HG02610 (cell line): Measurements from ENCODE around the gene NBDY.
"Not testable (repeated sequence)": the region's sequence is repeated elsewhere in the genome, so short reads cannot be mapped to it uniquely, and the experiment has no call there.

ENCODE experiments used
- ATAC-seq: cut with Tn5 transposase; IDR thresholded peaks from one replicate; pipeline ENCODE4 v1.9.1; 2021; ENCODE audit warnings: mild to moderate bottlenecking, moderate library complexity; ENCODE audit not compliant: unreplicated experiment

The NBDY gene

DNA sequence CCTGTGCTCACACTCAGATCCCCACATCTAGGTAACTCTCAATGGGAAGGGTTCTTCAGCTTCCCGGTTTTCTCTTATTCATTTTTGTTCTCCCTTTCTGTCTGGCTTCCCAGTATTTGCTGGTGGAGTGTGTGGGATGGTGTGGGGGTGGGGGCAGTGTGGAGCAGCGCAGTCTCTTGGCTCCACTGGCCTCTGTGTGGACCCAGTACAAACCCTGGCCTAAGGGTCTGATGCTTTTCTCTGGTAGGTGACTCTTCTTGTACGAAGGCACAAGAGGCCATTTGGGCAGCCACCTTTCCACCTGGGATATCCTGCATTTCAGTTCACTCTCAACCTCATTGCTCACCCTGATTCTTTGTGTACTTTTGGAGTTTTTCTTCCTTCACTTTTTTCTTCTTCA is 71.3 kb downstream of the NBDY start:
- ATAC-seq: no peak

DNA sequence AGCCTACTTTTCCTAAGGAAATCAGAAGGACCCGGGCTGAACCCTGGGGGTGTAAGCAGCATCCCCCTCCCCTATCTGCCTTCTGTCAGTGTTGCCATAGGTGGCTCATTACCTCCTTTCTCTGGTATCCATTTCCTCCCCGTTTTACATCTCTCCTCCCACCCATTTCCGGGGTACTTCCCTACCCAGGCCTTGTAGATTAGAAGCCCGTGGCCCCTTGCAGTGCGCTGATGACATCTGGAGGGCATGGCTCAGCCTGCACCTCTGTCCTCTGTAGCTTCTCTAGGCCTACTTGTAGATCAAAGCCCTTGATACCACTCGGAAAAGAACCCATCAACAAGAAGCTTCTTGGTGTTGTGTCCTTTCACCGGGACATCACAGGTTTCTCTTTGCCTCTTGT is 71.8 kb downstream of the NBDY start:
- ATAC-seq: no peak

DNA sequence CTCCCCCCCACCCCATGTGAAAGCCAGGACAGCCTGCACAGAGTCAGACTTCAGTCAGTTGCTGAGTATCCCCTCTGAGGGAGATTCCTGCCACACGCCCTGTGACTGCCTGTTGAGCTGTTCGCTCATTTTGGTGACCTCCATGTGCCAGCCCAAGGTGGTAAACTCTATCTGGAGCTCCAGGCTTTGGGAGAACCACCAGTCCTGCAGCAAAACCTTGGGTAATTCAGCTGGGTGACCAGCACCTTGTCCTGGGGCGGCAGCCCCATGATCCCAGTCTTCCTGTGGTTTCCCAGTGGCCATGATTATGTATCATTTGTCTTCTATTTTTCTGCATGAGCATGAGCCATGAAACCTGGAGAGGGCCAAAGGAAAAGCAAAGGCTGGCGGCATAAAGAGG is 73.4 kb downstream of the NBDY start:
- no peak for ATAC-seq

DNA sequence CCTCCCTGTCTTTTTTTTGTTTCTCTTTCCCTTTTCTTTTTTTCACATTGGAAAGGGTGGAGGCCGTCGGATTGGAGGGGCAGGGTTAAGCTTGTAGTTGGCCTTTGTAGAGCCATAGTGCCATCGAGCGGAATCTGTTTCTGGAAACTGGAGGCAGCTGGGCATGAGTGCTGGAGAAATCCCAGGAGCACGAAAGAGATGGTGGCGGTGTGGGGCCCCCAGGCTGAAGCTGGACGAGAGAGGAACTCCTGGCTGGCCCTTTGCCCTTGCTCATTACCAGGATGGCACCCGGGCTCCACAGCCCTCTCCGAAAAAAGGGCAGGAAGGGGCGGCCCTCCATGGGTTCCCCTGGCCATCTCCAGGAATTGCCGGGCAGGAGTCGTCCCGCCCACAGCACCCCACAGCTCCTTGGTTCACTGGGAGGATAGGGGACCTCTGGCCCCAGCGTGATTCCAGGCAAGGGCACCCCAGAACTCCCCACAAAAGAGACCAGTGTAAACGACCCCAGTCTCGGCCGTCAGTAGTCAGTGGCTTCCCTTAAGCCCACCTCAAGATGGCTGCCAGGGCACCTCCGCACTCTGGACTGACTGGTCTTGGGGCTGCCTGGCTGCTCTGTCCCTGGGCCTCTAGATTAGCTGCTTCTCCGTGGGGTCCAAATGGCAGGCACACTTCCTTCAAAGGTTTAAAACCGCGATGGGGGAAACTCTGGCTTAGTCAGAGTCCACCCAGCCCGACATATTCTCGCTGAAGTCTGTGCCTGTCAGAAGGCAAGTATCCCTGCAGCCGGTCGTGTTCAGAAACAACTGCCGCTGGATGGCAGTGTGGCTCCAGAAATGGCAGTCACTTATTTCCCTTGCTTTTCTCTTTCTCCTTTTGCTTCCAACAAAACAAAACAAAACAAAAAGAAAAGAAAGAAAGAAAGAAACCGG is 74.1 kb downstream of the NBDY start:
- no peak for ATAC-seq

DNA sequence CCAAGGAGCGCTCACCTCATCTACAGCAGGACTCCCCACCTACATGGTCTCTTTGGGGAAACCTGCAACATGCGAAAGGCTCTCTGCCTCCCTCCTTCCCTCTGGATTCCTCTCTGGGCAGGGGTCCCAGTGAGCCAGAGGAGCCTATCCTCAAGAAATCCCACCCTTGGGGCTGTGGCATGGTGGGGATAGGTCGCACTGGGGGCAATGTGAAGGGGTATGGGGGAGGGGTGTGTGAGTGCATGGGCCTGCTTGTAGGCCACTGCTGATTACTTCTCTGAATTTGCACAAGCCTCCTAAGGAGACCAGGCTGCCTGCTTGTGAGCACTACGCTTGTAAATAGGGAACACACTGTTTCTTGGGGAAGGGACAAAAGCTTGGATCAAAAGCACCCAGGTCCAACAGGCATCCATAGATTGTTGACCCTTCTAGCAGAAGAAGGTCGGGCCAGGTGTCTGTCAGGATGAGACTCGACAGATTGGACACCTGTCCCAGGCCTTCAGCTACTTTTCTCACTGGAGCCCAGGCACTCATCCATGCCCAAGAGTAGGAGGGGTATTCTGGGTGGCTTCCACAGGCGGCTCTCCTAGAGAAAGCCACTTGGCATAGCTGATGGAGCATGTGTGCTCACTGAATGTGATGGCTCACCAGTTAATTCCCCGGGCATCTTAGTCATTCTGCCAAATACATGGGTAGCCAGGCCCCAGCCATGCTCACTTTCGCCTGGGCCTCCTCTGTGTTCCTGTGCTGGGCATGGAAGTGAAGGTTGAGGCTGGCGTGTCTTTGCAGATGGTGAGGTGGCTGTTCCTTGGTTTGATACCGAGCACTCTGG is 75.0 kb downstream of the NBDY start:
- ATAC-seq: no peak

DNA sequence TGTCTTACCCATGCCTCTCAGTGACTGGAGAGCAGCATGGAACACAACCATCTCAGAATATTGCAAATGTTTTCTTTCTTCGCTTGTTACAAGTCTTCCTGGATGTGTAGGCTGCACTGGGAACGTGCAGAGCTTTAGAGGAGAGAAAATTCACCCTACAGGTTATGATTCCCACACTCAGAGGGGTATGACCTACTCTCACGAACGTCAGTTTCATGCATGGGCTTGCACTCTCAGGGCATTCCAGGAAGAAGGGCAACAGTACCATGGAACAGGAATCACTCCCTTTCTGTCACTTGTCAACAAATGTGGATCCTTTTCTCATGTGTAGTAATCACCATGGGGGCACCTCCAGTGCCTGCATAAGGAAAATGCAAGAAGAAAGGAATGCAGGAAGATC is 75.8 kb downstream of the NBDY start:
- no peak for ATAC-seq

DNA sequence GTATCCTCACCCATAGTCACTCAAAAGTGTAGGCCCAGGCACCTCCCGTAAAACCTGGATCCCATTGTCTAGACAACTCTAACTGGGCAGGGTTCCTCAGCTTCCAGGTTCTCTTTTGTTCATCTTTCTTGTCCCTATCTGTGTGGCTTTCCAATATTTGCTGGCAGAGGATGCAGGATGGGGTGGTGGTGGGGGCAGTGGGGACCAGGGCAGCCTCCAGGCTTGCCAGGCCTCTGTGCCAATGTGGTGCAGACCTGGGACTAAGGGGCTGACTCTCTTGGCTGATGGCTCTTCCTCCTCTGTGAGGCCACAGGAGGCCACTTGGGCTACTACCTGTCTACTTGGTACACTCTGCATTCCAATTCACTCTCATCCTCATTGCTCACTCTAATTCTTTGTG is 76.4 kb downstream of the NBDY start:
- no peak for ATAC-seq

DNA sequence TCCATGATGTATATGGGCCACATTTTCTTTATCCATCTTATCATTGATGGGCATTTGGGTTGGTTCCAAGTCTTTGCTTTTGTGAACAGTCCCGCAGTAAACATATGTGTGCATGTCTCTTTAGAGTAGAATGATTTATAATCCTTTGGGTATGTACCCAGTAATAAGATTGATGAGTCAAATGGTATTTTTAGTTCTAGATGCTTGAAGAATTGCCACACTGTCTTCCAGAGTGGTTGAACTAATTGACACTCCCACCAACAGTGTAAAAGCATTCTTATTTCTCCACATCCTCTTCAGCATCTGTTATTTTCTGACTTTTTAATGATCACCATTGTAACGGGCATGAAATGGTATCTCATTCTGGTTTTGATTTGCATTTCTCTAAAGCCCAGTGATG is 77.1 kb downstream of the NBDY start:
- not testable (repeated sequence) for ATAC-seq

DNA sequence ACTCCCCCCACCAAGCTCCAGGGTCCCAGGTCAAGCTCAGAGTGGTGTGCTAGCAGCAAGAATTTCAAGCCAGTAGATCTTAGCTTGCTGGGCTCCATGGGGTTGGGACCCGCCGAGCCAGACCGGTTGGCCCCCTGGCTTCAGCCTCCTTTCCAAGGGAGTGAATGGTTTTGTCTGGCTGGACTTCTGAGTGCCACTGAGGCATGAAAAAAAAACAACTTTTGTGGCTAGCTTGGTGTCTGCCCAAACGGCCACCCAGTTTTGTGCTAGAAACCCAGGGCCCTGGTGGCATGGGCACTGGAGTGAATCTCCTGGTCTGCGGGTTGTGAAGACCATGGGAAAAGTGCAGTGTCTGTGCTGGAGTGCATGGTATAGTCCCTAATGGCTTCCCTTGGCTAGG is 82.6 kb downstream of the NBDY start:
- ATAC-seq: no peak

DNA sequence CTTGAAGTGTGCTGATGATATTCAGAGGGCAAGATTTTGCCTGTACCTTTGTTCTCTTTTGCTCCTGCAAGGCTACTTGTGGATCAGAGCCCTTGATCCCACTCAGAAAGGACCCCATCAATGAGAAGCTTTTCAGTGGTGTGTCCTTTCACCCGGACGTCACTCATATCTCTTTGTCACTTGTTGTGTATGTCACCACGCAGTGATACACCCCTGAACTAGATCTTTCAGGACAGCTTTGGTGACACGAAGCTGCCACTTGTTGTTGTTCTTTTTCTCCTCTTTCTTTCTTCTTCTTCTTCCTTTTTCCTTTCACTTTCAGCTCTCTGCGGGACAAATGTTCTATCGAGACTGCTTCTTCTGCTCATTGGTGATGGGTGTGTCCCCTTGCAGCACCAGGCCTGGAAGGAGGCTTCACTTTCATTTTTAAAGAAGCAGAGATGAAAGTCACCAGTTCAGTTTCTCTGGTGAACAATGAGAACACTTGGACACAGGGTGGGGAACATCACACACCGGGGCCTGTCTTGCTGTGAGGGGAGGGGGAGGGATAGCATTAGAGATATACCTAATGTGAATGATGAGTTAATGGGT is 83.6 kb downstream of the NBDY start:
- peak; percentile 91 for ATAC-seq

DNA sequence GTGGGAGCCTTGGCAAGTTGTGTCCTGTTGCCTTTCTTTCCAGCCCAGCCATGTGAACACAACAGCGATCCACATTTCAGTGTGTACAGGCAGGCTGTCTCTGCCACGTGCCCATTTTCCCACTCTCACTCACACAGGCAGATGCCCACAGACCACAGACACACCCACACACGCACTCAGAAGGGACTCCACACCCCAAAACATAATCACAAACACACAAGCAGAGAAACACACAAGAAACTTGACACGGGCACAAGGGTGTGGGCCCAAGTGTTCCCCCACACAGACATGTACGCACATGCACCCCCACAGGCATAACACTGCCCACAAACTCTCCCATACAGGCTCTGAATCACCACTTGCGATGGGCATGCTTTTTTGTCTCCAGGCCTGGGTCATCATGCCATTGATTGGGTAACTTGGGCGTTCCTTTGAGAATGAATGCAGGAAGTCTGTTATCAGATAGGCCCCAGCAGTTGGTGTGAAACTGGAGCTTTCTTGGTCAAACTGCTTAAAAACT is 84.3 kb downstream of the NBDY start:
- peak; percentile 34 for ATAC-seq

DNA sequence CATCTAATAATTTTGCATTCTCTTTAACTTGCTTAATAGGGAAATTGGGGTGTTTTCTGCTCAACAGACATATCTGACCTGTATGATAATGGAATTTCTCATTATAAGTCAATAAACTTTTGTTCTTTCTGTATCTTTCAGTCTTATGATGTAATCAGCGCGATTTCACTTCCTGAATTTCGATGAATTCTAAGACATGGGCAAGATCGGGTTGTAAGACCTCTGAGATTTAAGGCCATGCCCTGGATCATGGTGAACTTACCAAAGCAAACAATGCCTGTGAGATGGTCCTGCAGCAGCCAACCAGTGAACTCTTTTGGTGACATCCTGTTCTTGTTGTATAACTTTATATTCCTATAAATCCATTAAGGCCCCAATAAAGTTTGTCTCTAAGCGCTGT is 88.1 kb downstream of the NBDY start:
- ATAC-seq: no peak

DNA sequence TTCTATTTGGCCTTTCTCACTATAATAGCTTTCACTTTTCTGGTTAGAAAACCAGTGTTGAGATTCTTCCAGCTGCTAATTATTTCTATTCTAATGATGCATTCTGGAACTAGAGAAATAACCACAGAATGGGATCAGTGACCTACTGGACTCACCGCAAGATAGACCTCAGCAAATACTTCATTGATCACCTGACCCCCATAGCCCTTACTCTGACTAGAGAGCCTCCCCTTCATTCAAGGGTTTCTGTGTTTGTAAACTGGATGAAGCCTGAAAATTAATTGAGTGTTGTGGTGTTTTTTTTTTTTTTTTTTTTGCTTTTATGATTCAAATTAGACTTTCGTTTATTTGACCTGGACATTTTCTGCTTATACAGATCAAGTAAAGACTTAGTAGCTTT is 97.0 kb downstream of the NBDY start:
- no peak for ATAC-seq

DNA sequence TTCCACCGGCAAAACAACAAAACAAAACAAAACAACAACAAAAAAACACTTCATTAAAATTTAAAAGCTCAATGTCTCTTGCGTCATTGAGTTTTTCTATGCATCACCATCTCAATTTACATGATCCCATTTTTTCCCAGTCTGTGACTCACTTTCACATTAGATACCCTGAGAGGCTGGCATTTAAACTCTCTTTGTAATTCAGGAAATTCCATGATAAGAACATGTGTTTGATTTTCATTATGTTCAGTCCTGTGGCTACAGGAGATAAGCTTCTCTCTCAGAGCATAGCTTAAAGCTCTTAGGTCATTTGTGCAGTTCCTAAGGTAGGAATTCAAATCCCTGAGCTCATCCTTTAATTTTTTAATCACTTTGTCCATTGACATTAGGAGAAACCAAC is 104.6 kb downstream of the NBDY start:
- no peak for ATAC-seq

DNA sequence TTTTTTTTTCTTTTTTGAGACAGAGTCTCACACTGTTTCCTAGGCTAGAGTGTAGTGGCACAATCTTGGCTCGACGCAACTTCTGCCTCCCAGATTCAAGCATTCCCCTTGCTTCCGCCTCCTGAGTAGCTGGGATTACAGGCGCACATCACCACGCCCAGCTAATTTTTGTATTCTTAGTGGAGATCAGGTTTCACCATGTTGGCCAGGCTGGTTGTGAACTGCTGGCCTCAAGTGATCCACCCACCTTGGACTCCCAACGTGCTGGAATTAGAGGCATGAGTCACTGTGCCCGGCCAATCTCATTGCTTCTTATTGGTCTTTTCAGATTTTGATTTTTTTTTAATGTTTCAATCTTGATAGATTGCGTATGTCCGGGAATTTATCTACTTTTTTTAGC is 124.4 kb downstream of the NBDY start:
- ATAC-seq: no peak

DNA sequence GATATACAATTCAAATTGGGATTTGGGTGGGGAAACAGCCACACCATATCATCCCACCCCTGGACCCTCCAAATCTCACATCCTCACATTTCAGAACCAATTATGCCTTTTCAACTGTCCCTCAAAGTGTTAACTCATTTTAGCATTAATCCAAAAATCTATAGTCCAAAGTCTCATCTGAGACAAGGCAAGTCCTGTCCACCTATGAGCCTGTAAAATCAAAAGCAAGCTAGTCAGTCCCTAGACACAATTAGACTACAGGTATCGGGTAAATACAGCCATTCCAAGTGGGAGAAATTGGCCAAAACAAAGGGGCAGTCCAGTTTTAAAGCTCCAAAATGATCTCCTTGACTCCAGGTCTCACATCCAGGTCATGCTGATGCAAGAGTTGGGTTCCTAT is 128.0 kb downstream of the NBDY start:
- ATAC-seq: no peak

DNA sequence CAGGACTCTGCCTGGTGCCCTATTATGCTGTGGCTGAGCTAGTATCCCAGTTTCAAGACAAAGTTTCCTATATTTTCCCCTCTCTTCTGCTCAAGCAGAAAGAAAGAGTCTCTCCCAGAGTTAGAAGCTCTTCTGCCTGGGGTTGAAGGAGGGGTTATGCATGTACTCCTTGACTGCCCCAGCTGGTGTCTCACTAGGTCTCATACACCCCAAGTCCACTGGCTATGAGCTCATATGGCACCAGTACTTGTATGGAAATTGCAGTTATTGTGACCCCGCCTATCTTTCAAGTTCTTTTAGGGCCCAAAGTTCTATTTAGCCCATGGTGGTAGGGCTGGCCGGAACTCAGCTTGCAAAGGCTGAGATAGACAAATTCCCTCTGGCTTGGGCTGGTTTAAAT is 131.8 kb downstream of the NBDY start:
- no peak for ATAC-seq
